ENCODE measurements around the gene IL1RL1. TPM values are rescaled to one million over a fixed set of nuclear protein-coding genes. Genes with fewer than 3 reads are reported as not detected.

Gene IL1RL1
- total RNA-seq, 1 experiment from 2014 or later: 10.0 TPM

GRCh38 chr2:102344397-102344796 is 33.0 kb downstream of the IL1RL1 start:
- CTCF ChIA-PET: interaction anchor here (0.6 to 1.3 kb wide), 2 partner anchors 104 to 475 kb away, joined by 4 to 5 read pairs; no protein-coding TSS in a partner anchor
- BruUV-seq (replicated peaks): no TSS peak
- Mint-ChIP-seq H3K4me3 (ENCODE audit: unreplicated experiment) (no peak overlapping the region), H3K4me1 (ENCODE audit: insufficient read depth, unreplicated experiment) (no peaks in the 10 kb centered on the region), H3K27me3 (ENCODE audit: insufficient read depth, unreplicated experiment) (no peaks in the 10 kb centered on the region), H3K36me3 (ENCODE audit: insufficient read depth, unreplicated experiment) (no peaks in the 10 kb centered on the region), H3K27ac (ENCODE audit: low read depth, unreplicated experiment) (no peak overlapping the region), H3K9me3 (ENCODE audit: unreplicated experiment) (no peaks in the 10 kb centered on the region)
- no peak for DNase-seq (ENCODE audit: unreplicated experiment)
- POLR2A ChIA-PET: no interaction called here
- TF ChIP-seq CTCF (IDR thresholded peaks at IDR 0.05; ENCODE audit: unreplicated experiment): no peak
- intact Hi-C loops (cut with micrococcal nuclease): no loop called here

DNA sequence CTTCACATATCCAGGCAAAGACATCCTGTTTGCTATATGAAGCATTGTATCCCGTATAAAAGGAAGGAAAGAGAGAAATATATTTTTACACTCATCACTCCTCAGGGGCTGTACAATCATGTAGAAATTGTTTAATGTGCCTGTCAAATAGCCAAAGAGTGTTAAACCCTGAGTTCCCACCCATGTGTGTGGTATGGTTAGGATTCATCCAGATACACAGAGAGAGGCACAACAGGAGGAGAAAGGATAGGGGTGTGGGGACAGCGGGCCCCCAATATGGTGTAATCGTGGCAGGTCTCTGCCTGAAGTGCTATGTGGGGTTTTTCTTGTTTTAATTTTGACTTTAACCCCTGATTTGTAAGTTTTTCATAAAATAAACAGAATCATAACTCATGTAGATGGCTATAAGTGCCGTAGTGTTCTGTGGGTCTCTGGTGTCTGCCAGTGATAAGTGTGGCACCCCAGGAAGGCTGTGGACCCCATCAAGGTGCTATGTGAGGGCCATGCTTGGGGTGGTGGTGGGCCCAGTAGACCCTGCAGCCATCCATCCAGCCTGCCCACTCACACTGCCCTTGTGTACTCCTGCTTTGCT is 34.1 kb downstream of the IL1RL1 start:
- no peak for TF ChIP-seq CTCF (IDR thresholded peaks at IDR 0.05; ENCODE audit: unreplicated experiment)
- no peaks in the 10 kb centered on the region for H3K27me3 Mint-ChIP-seq (ENCODE audit: insufficient read depth, unreplicated experiment)
- POLR2A ChIA-PET: no interaction called here
- H3K4me1 Mint-ChIP-seq (ENCODE audit: insufficient read depth, unreplicated experiment): no peaks in the 10 kb centered on the region
- H3K27ac Mint-ChIP-seq (ENCODE audit: low read depth, unreplicated experiment): no peak overlapping the region
- no peak overlapping the region for H3K4me3 Mint-ChIP-seq (ENCODE audit: unreplicated experiment)
- no peaks in the 10 kb centered on the region for H3K9me3 Mint-ChIP-seq (ENCODE audit: unreplicated experiment)
- CTCF ChIA-PET: interaction anchor here (0.7 to 1.3 kb wide), 2 partner anchors 42 to 105 kb away, joined by 3 to 5 read pairs; no protein-coding TSS in a partner anchor
- intact Hi-C loops (cut with micrococcal nuclease): no loop called here
- H3K36me3 Mint-ChIP-seq (ENCODE audit: insufficient read depth, unreplicated experiment): no peaks in the 10 kb centered on the region
- BruUV-seq (replicated peaks): no TSS peak
- DNase-seq (ENCODE audit: unreplicated experiment): no peak

- no peak for TF ChIP-seq CTCF (IDR thresholded peaks at IDR 0.05; ENCODE audit: unreplicated experiment)
- H3K27me3 Mint-ChIP-seq (ENCODE audit: insufficient read depth, unreplicated experiment): no peaks in the 10 kb centered on the region
- BruUV-seq (replicated peaks): no TSS peak
- DNase-seq (ENCODE audit: unreplicated experiment): no peak
- ChIA-PET CTCF (interaction anchor here (0.6 to 1.0 kb wide), 3 partner anchors 12 to 105 kb away, joined by 3 to 4 read pairs (median 3); no protein-coding TSS in a partner anchor), POLR2A (no interaction called here)
- H3K27ac Mint-ChIP-seq (ENCODE audit: low read depth, unreplicated experiment): no peak overlapping the region
- no peaks in the 10 kb centered on the region for H3K4me1 Mint-ChIP-seq (ENCODE audit: insufficient read depth, unreplicated experiment)
- H3K4me3 Mint-ChIP-seq (ENCODE audit: unreplicated experiment): no peak overlapping the region
- no peaks in the 10 kb centered on the region for H3K9me3 Mint-ChIP-seq (ENCODE audit: unreplicated experiment)
- H3K36me3 Mint-ChIP-seq (ENCODE audit: insufficient read depth, unreplicated experiment): no peaks in the 10 kb centered on the region
- intact Hi-C loops (cut with micrococcal nuclease): no loop called here
Observed at GRCh38 chr2:102346381-102347130, 35.2 kb downstream of the IL1RL1 start.

DNA sequence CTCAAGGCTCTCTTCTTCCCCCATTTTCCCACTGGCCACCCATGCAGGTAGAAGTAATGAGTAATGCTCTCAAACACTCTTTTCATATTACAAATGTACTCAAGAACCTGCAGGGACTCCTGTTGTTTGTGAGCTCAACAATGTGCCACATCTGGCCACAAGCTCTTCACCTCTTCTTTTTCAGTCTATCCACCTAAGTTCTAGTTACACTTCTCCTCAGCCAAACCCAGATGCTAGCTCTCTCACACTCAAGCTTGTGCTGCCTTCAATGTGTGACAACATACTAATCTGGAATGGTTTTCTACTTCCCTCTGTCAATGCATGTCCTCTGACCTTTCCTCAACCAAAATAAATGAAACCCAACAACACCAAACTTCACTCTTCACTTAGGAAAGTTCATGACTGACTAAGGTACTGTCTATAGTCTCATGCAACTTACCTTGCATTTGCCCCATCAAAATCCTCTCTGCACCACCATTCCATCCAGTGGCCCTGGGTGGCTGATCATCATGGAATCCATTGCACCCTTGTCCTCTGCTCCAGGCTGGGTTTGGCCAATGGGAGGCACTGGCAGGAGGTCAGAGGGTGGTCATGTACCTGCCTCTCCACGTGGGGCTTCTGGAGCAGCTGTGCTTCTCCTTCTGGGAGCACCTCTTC is 38.9 kb downstream of the IL1RL1 start:
- no peak for TF ChIP-seq CTCF (IDR thresholded peaks at IDR 0.05; ENCODE audit: unreplicated experiment)
- Mint-ChIP-seq H3K27ac (ENCODE audit: low read depth, unreplicated experiment) (no peak overlapping the region), H3K4me1 (ENCODE audit: insufficient read depth, unreplicated experiment) (no peaks in the 10 kb centered on the region), H3K9me3 (ENCODE audit: unreplicated experiment) (no peaks in the 10 kb centered on the region), H3K36me3 (ENCODE audit: insufficient read depth, unreplicated experiment) (peaks cover 6% of the 10 kb centered on the region), H3K4me3 (ENCODE audit: unreplicated experiment) (no peak overlapping the region), H3K27me3 (ENCODE audit: insufficient read depth, unreplicated experiment) (no peaks in the 10 kb centered on the region)
- intact Hi-C loops (cut with micrococcal nuclease): no loop called here
- DNase-seq (ENCODE audit: unreplicated experiment): no peak
- ChIA-PET CTCF (interaction anchor here (0.5 to 2.2 kb wide), 9 partner anchors 8 to 811 kb away, joined by 3 to 10 read pairs (median 5); no protein-coding TSS in a partner anchor), POLR2A (interaction anchor here (0.6 to 0.8 kb wide), 3 partner anchors 35 to 473 kb away, joined by 3 read pairs; no protein-coding TSS in a partner anchor)
- no TSS peak for BruUV-seq (replicated peaks)

Measured in MCF 10A (cell line).